Gastrocnemius medialis (tissue), 4 donors: ENCODE data around the gene SV2C.

Source experiments
- POLR2A ChIP-seq, 2 donors: fragments of 450-650 bp; IDR thresholded peaks; one replicate each; pipeline ENCODE4 v1.6.1; 2017; ENCODE audit warnings: antibody characterized with exemption in 2 of 2, mild to moderate bottlenecking in 2 of 2, moderate library complexity in 2 of 2
- TF ChIP-seq, protein P1 (sequence below), 5 experiments: fragments of 450-650 bp in 3 of 5; fragments of 200-600 bp in 2 of 5; sonication (generic) in 2 of 5; IDR thresholded peaks in 4 of 5; conservative IDR thresholded peaks in 1 of 5; 1 replicate in 4 of 5; 2 replicates in 1 of 5; pipeline ENCODE4 v1.5.1; 2016 to 2019; ENCODE audit warnings: antibody characterized with exemption in 5 of 5, mild to moderate bottlenecking in 3 of 5, moderate library complexity in 3 of 5

- TF ChIP-seq, protein P1, sequence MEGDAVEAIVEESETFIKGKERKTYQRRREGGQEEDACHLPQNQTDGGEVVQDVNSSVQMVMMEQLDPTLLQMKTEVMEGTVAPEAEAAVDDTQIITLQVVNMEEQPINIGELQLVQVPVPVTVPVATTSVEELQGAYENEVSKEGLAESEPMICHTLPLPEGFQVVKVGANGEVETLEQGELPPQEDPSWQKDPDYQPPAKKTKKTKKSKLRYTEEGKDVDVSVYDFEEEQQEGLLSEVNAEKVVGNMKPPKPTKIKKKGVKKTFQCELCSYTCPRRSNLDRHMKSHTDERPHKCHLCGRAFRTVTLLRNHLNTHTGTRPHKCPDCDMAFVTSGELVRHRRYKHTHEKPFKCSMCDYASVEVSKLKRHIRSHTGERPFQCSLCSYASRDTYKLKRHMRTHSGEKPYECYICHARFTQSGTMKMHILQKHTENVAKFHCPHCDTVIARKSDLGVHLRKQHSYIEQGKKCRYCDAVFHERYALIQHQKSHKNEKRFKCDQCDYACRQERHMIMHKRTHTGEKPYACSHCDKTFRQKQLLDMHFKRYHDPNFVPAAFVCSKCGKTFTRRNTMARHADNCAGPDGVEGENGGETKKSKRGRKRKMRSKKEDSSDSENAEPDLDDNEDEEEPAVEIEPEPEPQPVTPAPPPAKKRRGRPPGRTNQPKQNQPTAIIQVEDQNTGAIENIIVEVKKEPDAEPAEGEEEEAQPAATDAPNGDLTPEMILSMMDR (IDR thresholded peaks at IDR 0.05 in 4 of 5, conservative IDR thresholded peaks at IDR 0.05 in 1 of 5) = no peak
- no peak for TF ChIP-seq POLR2A (IDR thresholded peaks at IDR 0.05)
These were observed 227.0 kb downstream of the SV2C start for GRCh38 chr5:76310208-76310607.
